NK-92 (cell line): ENCODE data around the gene PRKG1.
"Not testable (repeated sequence)": the region's sequence is repeated elsewhere in the genome, so short reads cannot be mapped to it uniquely, and the experiment has no call there.

Experiments
- DNase-seq: peaks from one replicate; lab custom pipeline; 2025; ENCODE audit not compliant: unreplicated experiment; lab: John Stamatoyannopoulos, UW

Gene PRKG1

GRCh38 chr10:51113007-51113406 lies 38.7 kb downstream of the PRKG1 start:
- DNase-seq = no peak

DNA sequence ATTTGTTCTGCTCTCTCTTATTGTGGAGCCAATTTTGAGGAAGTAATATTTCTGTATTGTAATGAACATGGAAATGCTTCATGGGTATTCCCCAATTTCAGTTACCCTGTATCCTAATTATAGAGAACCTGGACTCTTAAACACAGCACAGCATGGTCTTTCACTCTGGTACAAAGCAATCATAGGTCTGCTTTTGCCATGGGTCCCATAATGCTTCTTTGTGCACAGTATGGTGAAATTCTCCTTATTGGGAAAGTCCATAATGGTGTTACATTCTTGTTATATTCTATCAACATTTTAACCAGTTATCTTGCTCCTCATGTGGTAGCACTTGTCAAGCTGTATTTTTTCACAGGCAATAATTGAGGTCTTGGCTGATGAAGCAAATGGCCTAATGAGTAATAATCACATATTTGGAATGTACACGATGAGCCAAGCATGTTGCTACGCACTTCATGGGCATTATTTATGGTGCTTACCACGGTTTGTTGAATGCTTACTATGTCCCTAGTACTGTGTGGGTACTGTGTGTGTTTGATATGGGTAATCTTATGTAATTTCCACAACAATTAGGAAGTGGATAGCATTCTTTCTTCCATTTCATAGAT lies 42.9 kb downstream of the PRKG1 start:
- no peak for DNase-seq

- no peak for DNase-seq
These were observed 43.5 kb downstream of the PRKG1 start for GRCh38 chr10:51117794-51118193.

DNA sequence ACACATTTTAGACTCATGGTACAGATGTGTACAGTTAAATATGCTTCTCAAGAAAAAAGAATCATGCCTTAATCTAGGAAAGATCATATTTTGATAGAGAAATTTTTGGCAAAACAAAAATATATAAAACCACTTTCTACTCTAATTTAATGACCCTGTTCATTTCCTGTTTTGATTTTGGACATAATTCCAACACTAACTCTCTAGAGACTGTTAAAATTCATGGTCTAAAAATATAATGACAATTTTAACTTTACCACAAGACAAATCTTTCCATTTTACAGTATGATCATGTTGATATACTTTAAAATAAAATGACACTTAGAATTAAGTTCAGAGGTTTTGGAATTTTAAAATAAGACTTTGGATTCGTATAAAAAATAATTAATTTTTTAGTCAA lies 45.2 kb downstream of the PRKG1 start:
- no peak for DNase-seq

DNA sequence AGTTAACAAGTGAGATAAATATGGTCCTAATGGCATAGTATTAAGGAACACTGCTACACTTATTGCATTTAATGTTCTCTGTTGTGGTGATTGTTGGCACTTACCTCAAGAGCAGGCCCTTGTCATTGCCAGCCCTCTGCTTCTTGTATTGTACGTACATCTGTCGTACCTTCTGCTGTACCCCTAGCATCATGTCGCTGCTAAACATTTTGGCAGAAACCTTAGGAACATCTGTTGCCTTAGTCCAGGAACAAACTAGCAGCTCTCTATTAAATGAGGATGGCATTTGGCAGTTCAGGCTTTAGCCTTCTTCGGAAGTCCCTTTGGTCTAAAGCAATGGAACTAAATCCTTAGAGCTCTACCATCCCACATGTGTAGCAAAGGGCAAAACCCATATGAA lies 47.6 kb downstream of the PRKG1 start:
- DNase-seq = no peak

DNA sequence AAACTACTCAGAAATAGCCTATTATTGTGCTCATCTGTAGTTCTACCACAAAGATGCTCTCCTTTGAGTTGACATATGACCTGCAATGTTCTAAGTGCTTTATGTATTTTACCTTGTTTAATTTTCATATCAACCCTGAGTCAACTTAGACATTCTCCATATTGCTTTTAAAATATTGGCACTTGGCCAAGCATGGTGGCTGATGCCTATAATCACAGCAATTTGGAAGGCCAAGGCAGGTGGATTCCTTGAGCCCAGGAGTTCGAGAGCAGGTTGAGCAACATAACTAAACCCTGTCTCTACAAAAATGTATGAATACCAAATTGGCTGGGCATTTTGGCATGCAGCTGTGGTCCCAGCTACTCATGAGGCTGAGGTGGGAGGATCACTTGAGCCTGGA lies 50.6 kb downstream of the PRKG1 start:
- DNase-seq = no peak

- no peak for DNase-seq
These were observed 51.2 kb downstream of the PRKG1 start for GRCh38 chr10:51125518-51125917.

- DNase-seq = no peak
These were observed 55.8 kb downstream of the PRKG1 start for GRCh38 chr10:51129946-51130544.

DNA sequence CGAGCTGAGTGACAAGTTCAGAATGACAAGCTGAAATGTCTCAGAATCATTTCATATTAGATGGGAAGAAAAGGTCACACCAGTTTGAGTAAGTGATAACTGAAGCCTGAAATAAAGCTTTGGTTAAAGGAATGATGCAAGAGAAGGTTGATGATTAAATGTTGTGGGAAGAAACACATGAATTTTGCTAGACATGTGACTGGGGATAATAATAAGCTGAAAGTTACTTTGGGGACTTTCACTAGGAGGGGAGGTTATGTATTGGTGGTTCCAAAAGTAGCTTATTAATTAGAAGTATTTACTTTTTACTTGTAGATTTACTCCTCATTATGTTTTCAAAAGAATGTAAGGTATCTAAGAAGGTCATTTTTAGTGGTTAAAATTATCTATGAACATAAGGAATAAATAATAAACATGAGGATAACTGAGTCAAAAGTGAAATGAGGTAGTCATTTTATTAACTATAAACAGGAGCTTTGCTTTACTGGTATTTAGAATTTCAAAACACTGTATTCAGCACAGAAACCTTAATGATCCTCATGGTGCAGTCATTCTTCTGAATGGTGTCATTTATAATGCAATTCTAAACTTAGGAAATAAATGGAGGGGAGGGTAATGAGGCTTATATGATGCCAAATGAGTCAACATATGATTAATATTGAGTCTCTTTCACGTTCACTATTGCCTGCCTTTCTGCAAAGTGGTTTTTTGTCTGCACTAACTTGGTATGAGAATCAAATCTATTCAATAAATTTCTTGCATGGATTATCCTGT lies 63.7 kb downstream of the PRKG1 start:
- no peak for DNase-seq

GRCh38 chr10:51139176-51139575 lies 64.9 kb downstream of the PRKG1 start:
- DNase-seq = no peak

DNA sequence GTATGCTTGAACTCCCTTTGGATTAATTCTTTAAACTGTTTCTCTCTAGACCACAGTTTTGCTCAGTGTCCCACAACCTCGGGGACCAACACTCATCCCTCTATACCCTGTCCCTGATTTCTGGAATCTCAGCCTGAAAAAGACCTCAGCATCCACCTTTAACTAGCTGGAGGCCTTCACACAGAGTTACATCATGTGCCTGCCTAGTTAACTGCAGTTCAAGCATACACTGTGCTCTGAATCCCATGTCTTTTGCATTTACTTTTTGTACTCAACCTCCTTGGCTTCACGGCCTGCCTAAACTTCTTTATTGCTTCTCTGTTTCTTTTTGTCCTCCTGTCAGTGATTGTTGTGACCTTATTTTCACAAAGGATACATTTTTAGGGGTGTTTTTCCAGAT lies 66.7 kb downstream of the PRKG1 start:
- no peak for DNase-seq

GRCh38 chr10:51144161-51144781 lies 70.0 kb downstream of the PRKG1 start:
- no peak for DNase-seq

GRCh38 chr10:51145375-51145774 lies 71.1 kb downstream of the PRKG1 start:
- DNase-seq = no peak

- DNase-seq = no peak
These were observed 73.5 kb downstream of the PRKG1 start for GRCh38 chr10:51147644-51148399.

DNA sequence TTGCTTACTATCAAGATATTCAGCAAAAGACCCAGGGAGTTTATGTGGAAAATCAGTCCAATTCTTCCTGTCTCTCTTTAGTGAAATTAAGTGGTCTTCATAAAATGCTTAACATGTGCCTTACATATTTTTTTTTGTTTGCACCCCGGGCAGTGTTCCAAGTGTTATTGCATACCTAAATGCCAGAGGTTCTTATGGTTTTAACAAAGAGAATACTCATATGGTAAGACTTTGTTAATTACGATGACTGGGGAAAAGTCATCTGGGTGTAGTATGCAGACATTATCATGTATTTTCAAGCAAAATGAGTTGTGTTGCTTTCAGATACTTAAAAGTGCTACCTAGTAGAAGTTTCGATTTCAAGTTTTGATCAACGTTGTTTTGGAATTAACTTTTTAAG lies 82.6 kb downstream of the PRKG1 start:
- no peak for DNase-seq

- DNase-seq = no peak
These were observed 84.5 kb downstream of the PRKG1 start for GRCh38 chr10:51158832-51159231.

GRCh38 chr10:51159841-51160240 lies 85.6 kb downstream of the PRKG1 start:
- DNase-seq = no peak

DNA sequence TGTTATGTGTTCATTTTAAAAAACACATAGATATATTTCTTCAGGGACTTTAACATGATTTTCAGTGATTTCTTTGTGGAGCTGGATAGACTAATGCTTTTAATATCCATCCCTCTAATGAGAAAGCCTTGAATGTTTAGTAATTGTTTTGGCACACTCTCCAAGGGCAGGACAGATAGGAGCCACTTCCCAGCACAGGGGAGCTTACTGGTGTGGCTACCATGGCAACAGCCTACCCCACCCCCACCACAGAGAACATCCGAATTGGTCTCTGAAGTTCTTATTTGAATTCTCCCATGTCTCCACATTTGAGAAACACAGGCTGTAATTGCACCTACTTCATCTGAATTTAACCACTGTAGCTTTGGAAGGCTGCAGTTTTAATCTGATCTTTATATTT lies 87.7 kb downstream of the PRKG1 start:
- DNase-seq = no peak

DNA sequence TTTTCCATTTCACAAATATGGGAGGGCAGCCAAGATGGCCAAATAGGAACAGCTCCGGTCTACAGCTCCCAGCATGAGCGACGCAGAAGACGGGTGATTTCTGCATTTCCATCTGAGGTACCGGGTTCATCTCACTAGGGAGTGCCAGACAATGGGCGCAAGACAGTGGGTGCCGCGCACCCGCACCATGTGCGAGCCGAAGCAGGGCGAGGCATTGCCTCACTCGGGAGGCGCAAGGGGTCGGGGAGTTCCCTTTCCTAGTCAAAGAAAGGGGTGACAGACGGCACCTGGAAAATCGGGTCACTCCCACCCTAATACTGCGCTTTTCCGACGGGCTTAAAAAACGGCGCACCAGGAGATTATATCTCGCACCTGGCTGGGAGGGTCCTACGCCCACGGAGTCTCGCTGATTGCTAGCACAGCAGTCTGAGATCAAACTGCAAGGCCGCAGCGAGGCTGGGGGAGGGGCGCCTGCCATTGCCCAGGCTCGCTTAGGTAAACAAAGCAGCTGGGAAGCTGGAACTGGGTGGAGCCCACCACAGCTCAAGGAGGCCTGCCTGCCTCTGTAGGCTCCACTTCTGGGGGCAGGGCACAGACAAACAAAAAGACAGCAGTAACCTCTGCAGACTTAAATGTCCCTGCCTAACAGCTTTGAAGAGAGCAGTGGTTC lies 89.2 kb downstream of the PRKG1 start:
- DNase-seq = not testable (repeated sequence)

GRCh38 chr10:51168086-51168815 lies 94.0 kb downstream of the PRKG1 start:
- DNase-seq = no peak
